NCI-H510A (cell line): Measurements from ENCODE around the gene GTPBP10.

Experiments
- DNase-seq: peaks from one replicate; lab custom pipeline; 2025; lab: John Stamatoyannopoulos, UW

GTPBP10 gene

GRCh38 chr7:90430614-90431460 lies 84.3 kb downstream of the GTPBP10 start:
- DNase-seq: no peak

- no peak for DNase-seq
These were observed 86.2 kb downstream of the GTPBP10 start for GRCh38 chr7:90432752-90433151.

GRCh38 chr7:90433221-90433620 lies 86.7 kb downstream of the GTPBP10 start:
- no peak for DNase-seq
